Ascending aorta (tissue), 2 donors: Measurements from ENCODE around the gene MAPK10. TPM values are rescaled to one million over a fixed set of nuclear protein-coding genes. Genes with fewer than 3 reads are reported as not detected.

Experiments used
- DNase-seq, 2 donors: peaks; one replicate each; pipeline ENCODE4 v3.0.0-alpha.2; 2019; ENCODE audit warnings: low spot score in 2 of 2
- H3K27ac ChIP-seq, 2 donors: fragments of 200-600 bp; sonication (generic); one replicate each; pipeline ENCODE4 v1.5.1; 2016 to 2017; ENCODE audit warnings: mild to moderate bottlenecking in 1 of 2
- H3K27me3 ChIP-seq: fragments of 200-600 bp; sonication (generic); one replicate; pipeline ENCODE4 v1.5.1; 2017
- H3K36me3 ChIP-seq, 2 donors: fragments of 200-600 bp; sonication (generic); one replicate each; pipeline ENCODE4 v1.5.1; 2016
- H3K4me1 ChIP-seq, 2 donors: fragments of 200-600 bp; sonication (generic); one replicate each; pipeline ENCODE4 v1.5.1; 2016 to 2017; ENCODE audit warnings: mild to moderate bottlenecking in 1 of 2
- H3K4me3 ChIP-seq, 2 donors: fragments of 200-600 bp; sonication (generic); one replicate each; pipeline ENCODE4 v1.5.1; 2016 to 2017; ENCODE audit warnings: mild to moderate bottlenecking in 1 of 2
- H3K9me3 ChIP-seq, 2 donors: fragments of 200-600 bp; sonication (generic); one replicate each; pipeline ENCODE4 v1.5.1; 2016
- CTCF ChIP-seq, 3 experiments: fragments of 200-600 bp in 2 of 3; fragments of 450-650 bp in 1 of 3; sonication (generic) in 2 of 3; IDR thresholded peaks; one replicate each; pipeline ENCODE4 v1.5.1; 2016 to 2019; ENCODE audit warnings: antibody characterized with exemption in 3 of 3, mild to moderate bottlenecking in 1 of 3, moderate library complexity in 1 of 3
- intact Hi-C: fragments of 100-400 bp; cut with DNase I; formaldehyde crosslinking; loops from one replicate; pipeline ENCODE4 v1.15.1; 2023
- total RNA-seq: library from RNA; depleted of rRNA; stranded (reverse); fragments of >200 nt; gene quantifications from one replicate; pipeline ENCODE4 v1.1.0, GENCODE V29; 2016

Gene MAPK10
- total RNA-seq, 1 donor from 2014 or later: 9.3 TPM

- no peaks in the 10 kb centered on the region for H3K4me1 ChIP-seq
- no peak for TF ChIP-seq CTCF (IDR thresholded peaks at IDR 0.05)
- no peak overlapping the region for H3K4me3 ChIP-seq
- no peak overlapping the region for H3K27ac ChIP-seq
- DNase-seq: no peak
- no peaks in the 10 kb centered on the region for H3K36me3 ChIP-seq
- no peaks in the 10 kb centered on the region for H3K9me3 ChIP-seq
- intact Hi-C loops: no loop called here
- H3K27me3 ChIP-seq: no peaks in the 10 kb centered on the region
These were observed 17.0 kb upstream of the MAPK10 start for GRCh38 chr4:86376850-86377249.

- no peak for DNase-seq
- no peaks in the 10 kb centered on the region for H3K27me3 ChIP-seq
- no peaks in the 10 kb centered on the region for H3K4me1 ChIP-seq
These were observed 8.6 kb upstream of the MAPK10 start for GRCh38 chr4:86368433-86368832.

DNA sequence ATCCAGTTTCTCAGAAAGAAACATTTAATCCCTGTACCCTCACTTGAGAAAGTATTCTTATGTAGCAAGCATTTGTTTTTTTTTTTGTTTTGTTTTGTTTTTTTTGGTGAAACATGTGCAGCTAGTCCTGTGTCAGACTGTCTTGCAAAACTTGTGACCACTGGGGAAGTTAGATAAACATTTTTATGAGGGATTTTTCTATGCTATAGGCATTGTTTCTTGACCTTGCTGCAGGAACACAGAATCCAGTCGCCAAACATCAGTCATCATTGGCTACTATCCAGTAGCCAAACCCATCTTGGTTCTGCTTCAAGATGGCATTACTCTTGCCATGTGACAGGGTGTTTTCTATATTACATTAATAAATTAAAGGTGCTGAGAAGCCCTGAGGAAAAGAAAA, 7.7 kb upstream of the MAPK10 start:
- DNase-seq: no peak
- H3K4me1 ChIP-seq: no peaks in the 10 kb centered on the region
- H3K36me3 ChIP-seq: no peaks in the 10 kb centered on the region
- no peak overlapping the region for H3K27ac ChIP-seq
- H3K4me3 ChIP-seq: no peak overlapping the region
- no peaks in the 10 kb centered on the region for H3K27me3 ChIP-seq
- no peaks in the 10 kb centered on the region for H3K9me3 ChIP-seq
- intact Hi-C loops: no loop called here
- no peak for TF ChIP-seq CTCF (IDR thresholded peaks at IDR 0.05)

More at GRCh38 chr4:86368433-86368832, 8.6 kb upstream of the MAPK10 start:
- H3K36me3 ChIP-seq: no peaks in the 10 kb centered on the region
- TF ChIP-seq CTCF (IDR thresholded peaks at IDR 0.05): no peak
- no peak overlapping the region for H3K27ac ChIP-seq
- intact Hi-C loops: no loop called here
- H3K9me3 ChIP-seq: no peaks in the 10 kb centered on the region
- no peak overlapping the region for H3K4me3 ChIP-seq

GRCh38 chr4:86366920-86367319, 7.1 kb upstream of the MAPK10 start:
- Histone ChIP-seq H3K36me3 (no peaks in the 10 kb centered on the region), H3K4me3 (no peak overlapping the region), H3K27me3 (no peaks in the 10 kb centered on the region), H3K4me1 (no peaks in the 10 kb centered on the region), H3K9me3 (no peaks in the 10 kb centered on the region), H3K27ac (no peak overlapping the region)
- intact Hi-C loops: no loop called here
- TF ChIP-seq CTCF (IDR thresholded peaks at IDR 0.05): no peak
- DNase-seq: no peak

DNA sequence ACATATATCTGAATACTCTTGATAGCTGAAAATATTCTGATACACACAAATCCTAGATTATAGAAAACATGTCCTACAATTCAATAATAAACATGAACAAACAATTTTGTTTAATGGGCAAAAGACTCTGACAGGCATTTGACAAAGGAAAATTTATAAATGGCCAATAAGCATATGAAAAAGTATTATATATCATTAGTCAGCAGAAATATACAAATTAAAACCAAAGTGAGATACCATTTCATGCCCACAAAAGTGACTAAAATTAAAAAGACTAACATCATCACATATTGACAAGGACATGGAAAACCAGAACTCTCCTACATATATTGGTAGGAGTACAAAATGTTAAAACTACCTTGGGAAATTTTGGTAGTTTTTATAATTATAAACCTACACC, 2.7 kb upstream of the MAPK10 start:
- Histone ChIP-seq H3K9me3 (no peaks in the 10 kb centered on the region), H3K27me3 (no peaks in the 10 kb centered on the region), H3K36me3 (no peaks in the 10 kb centered on the region), H3K27ac (no peak overlapping the region), H3K4me3 (no peak overlapping the region), H3K4me1 (peaks cover 0 to 3% of the 10 kb centered on the region in 2 donors)
- intact Hi-C loops: no loop called here
- no peak for TF ChIP-seq CTCF (IDR thresholded peaks at IDR 0.05)
- no peak for DNase-seq

- H3K27me3 ChIP-seq: no peaks in the 10 kb centered on the region
- H3K4me1 ChIP-seq: peaks cover 0 to 3% of the 10 kb centered on the region in 2 donors
- no peak for TF ChIP-seq CTCF (IDR thresholded peaks at IDR 0.05)
- H3K9me3 ChIP-seq: no peaks in the 10 kb centered on the region
- no peak overlapping the region for H3K4me3 ChIP-seq
- DNase-seq: no peak
- intact Hi-C loops: no loop called here
- H3K36me3 ChIP-seq: no peaks in the 10 kb centered on the region
- H3K27ac ChIP-seq: no peak overlapping the region
These were observed 1.6 kb downstream of the MAPK10 start for GRCh38 chr4:86358257-86358656.
